GM18873 (cell line): ENCODE measurements around the gene RNF146.
"Not testable (repeated sequence)": the region's sequence is repeated elsewhere in the genome, so short reads cannot be mapped to it uniquely, and the experiment has no call there.

Source experiments
- ATAC-seq: cut with Tn5 transposase; IDR thresholded peaks from one replicate; pipeline ENCODE4 v1.9.1; 2021; ENCODE audit warnings: mild to moderate bottlenecking, moderate library complexity, moderate number of reproducible peaks; ENCODE audit not compliant: unreplicated experiment, low FRiP score

RNF146 gene

GRCh38 chr6:127266178-127266891, at the start of gene RNF146:
RNF146 (plus strand) TSS chr6:127266864; CDS start chr6:127280339, 13,475 bp downstream.
- peak; percentile 85 for ATAC-seq

- ATAC-seq, result no peak
These were observed 46.8 kb upstream of the RNF146 start for GRCh38 chr6:127219869-127220268.

- ATAC-seq, result no peak
These were observed 45.5 kb upstream of the RNF146 start for GRCh38 chr6:127221201-127221600.

- ATAC-seq, result no peak
These were observed 44.2 kb upstream of the RNF146 start for GRCh38 chr6:127222418-127222817.

- no peak for ATAC-seq
These were observed 41.2 kb upstream of the RNF146 start for GRCh38 chr6:127225497-127225896.

GRCh38 chr6:127233819-127234218, 32.8 kb upstream of the RNF146 start:
- not testable (repeated sequence) for ATAC-seq

GRCh38 chr6:127243501-127243900, 23.2 kb upstream of the RNF146 start:
- no peak for ATAC-seq

GRCh38 chr6:127247114-127248096, 19.3 kb upstream of the RNF146 start:
- no peak for ATAC-seq

GRCh38 chr6:127249621-127250020, 17.0 kb upstream of the RNF146 start:
- no peak for ATAC-seq

- no peak for ATAC-seq
These were observed 11.4 kb upstream of the RNF146 start for GRCh38 chr6:127255286-127255685.

GRCh38 chr6:127262896-127263295, 3.8 kb upstream of the RNF146 start:
- ATAC-seq, result no peak

- no peak for ATAC-seq
These were observed 3.2 kb upstream of the RNF146 start for GRCh38 chr6:127263481-127263880.

GRCh38 chr6:127266892-127267645, 405 bp downstream of the RNF146 start:
- ATAC-seq, result peak; percentile 60

GRCh38 chr6:127267646-127268625, 1.3 kb downstream of the RNF146 start:
- no peak for ATAC-seq

GRCh38 chr6:127272576-127272975, 5.9 kb downstream of the RNF146 start:
- no peak for ATAC-seq

- ATAC-seq, result no peak
These were observed 6.8 kb downstream of the RNF146 start for GRCh38 chr6:127273499-127273898.

GRCh38 chr6:127276331-127276730, 9.7 kb downstream of the RNF146 start:
- no peak for ATAC-seq

GRCh38 chr6:127277878-127278843, 11.5 kb downstream of the RNF146 start:
- ATAC-seq, result no peak
